ENCODE results near the gene CALD1. TPM values are rescaled to one million over a fixed set of nuclear protein-coding genes. Genes with fewer than 3 reads are reported as not detected.

Gene CALD1
- total RNA-seq, 2 experiments from 2014 or later, result 0.33 TPM; not detected in 1

- Histone ChIP-seq H3K4me3 (ENCODE audit: low read length) (no peak overlapping the region), H3K36me3 (ENCODE audit: insufficient read depth, low read length) (no peaks in the 10 kb centered on the region), H3K9me3 (ENCODE audit: control insufficient read depth in 1 of 2, insufficient read depth in 1 of 2, low read length in 2 of 2) (no peaks in the 10 kb centered on the region), H3K27ac (ENCODE audit: low read depth in 1 of 2, low read length in 2 of 2) (no peak overlapping the region), H3K27me3 (ENCODE audit: control insufficient read depth in 1 of 2, insufficient read depth in 2 of 2, low read length in 2 of 2) (no peaks in the 10 kb centered on the region), H3K4me1 (ENCODE audit: insufficient read depth, low read length) (no peaks in the 10 kb centered on the region)
- POLR2A ChIA-PET, result no interaction called here
- no peak for TF ChIP-seq CTCF (IDR thresholded peaks at IDR 0.05)
- Mint-ChIP-seq H3K27me3 (no peaks in the 10 kb centered on the region), H3K4me3 (no peak overlapping the region), H3K4me1 (ENCODE audit: low read depth) (no peaks in the 10 kb centered on the region), H3K36me3 (ENCODE audit: low read depth) (no peaks in the 10 kb centered on the region), H3K9me3 (no peaks in the 10 kb centered on the region), H3K27ac (no peak overlapping the region)
- CTCF ChIA-PET, result no interaction called here
- ATAC-seq (ENCODE audit: poor library complexity), result no peak
- no peak for DNase-seq
- intact Hi-C loops (cut with DNase I, micrococcal nuclease), result no loop called here
Measured at GRCh38 chr7:134766779-134767519, 12.5 kb upstream of the CALD1 start.

- no peaks in the 10 kb centered on the region for H3K36me3 Mint-ChIP-seq (ENCODE audit: low read depth)
- H3K4me3 Mint-ChIP-seq, result no peak overlapping the region
- no peak overlapping the region for H3K4me3 ChIP-seq (ENCODE audit: low read length)
- H3K27me3 Mint-ChIP-seq, result no peaks in the 10 kb centered on the region
- no peak overlapping the region for H3K27ac ChIP-seq (ENCODE audit: low read depth in 1 of 2, low read length in 2 of 2)
- H3K9me3 Mint-ChIP-seq, result no peaks in the 10 kb centered on the region
- no peaks in the 10 kb centered on the region for H3K4me1 ChIP-seq (ENCODE audit: insufficient read depth, low read length)
- H3K27ac Mint-ChIP-seq, result no peak overlapping the region
- no peaks in the 10 kb centered on the region for H3K4me1 Mint-ChIP-seq (ENCODE audit: low read depth)
- CTCF ChIA-PET, result no interaction called here
- H3K36me3 ChIP-seq (ENCODE audit: insufficient read depth, low read length), result no peaks in the 10 kb centered on the region
- no peaks in the 10 kb centered on the region for H3K27me3 ChIP-seq (ENCODE audit: control insufficient read depth in 1 of 2, insufficient read depth in 2 of 2, low read length in 2 of 2)
- ATAC-seq (ENCODE audit: poor library complexity), result no peak
- no peak for TF ChIP-seq CTCF (IDR thresholded peaks at IDR 0.05)
- no peak for DNase-seq
- no peaks in the 10 kb centered on the region for H3K9me3 ChIP-seq (ENCODE audit: control insufficient read depth in 1 of 2, insufficient read depth in 1 of 2, low read length in 2 of 2)
- intact Hi-C loops (cut with DNase I, micrococcal nuclease), result no loop called here
- POLR2A ChIA-PET, result no interaction called here
Measured at GRCh38 chr7:134767520-134768168, 11.8 kb upstream of the CALD1 start.

GRCh38 chr7:134768243-134768642, 11.2 kb upstream of the CALD1 start:
- no peaks in the 10 kb centered on the region for H3K9me3 ChIP-seq (ENCODE audit: control insufficient read depth in 1 of 2, insufficient read depth in 1 of 2, low read length in 2 of 2)
- no peak overlapping the region for H3K27ac ChIP-seq (ENCODE audit: low read depth in 1 of 2, low read length in 2 of 2)
- DNase-seq (no peak), ATAC-seq (ENCODE audit: poor library complexity) (no peak)
- H3K9me3 Mint-ChIP-seq, result no peaks in the 10 kb centered on the region
- POLR2A ChIA-PET, result no interaction called here
- H3K27ac Mint-ChIP-seq, result no peak overlapping the region
- H3K4me1 ChIP-seq (ENCODE audit: insufficient read depth, low read length), result no peaks in the 10 kb centered on the region
- no peaks in the 10 kb centered on the region for H3K4me1 Mint-ChIP-seq (ENCODE audit: low read depth)
- H3K27me3 Mint-ChIP-seq, result no peaks in the 10 kb centered on the region
- H3K27me3 ChIP-seq (ENCODE audit: control insufficient read depth in 1 of 2, insufficient read depth in 2 of 2, low read length in 2 of 2), result no peaks in the 10 kb centered on the region
- TF ChIP-seq CTCF (IDR thresholded peaks at IDR 0.05), result no peak
- intact Hi-C loops (cut with DNase I, micrococcal nuclease), result no loop called here
- CTCF ChIA-PET, result no interaction called here
- no peak overlapping the region for H3K4me3 ChIP-seq (ENCODE audit: low read length)
- no peaks in the 10 kb centered on the region for H3K36me3 ChIP-seq (ENCODE audit: insufficient read depth, low read length)
- H3K4me3 Mint-ChIP-seq, result no peak overlapping the region
- no peaks in the 10 kb centered on the region for H3K36me3 Mint-ChIP-seq (ENCODE audit: low read depth)
